SU-DHL-6 (cell line): Measurements from ENCODE around the gene ADARB2.

ENCODE experiments used
- CTCF ChIP-seq: fragments of 200-600 bp; sonication (generic); IDR thresholded peaks from one replicate; pipeline ENCODE4 v1.5.1; 2017; ENCODE audit warnings: antibody characterized with exemption, mild to moderate bottlenecking, low read length, moderate library complexity; ENCODE audit not compliant: insufficient read depth, poor library complexity, severe bottlenecking
- EZH2phosphoT487 ChIP-seq: fragments of 200-600 bp; sonication (generic), shearing (Covaris generic); conservative IDR thresholded peaks from 2 replicates; pipeline ENCODE4 v1.6.1; 2018; ENCODE audit warnings: mild to moderate bottlenecking, antibody characterized with exemption, low read length, moderate library complexity, mixed read lengths

DNA sequence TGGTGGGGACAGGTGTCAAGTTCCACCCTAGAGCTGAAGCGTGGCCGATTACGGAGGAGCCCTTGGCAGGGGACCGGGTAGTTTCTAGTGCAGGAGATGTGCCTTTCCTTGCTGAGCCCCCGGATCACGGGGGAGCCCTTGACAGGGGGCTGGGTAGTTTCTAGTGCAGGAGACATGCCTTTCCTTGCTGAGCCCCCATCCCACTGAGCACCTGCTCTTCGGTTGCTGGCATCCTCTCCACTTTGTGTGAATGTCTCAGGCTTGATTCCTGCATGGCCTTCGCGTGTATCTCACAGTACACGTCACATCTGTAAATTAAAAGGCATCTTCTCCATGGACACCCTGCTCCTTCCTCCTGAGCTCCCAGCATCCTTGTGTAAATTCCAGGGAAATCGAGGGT, 263.5 kb downstream of the ADARB2 start:
- TF ChIP-seq CTCF (no peak), EZH2phosphoT487 (no peak)
